MM.1S (cell line): ENCODE measurements around the gene GOLGA2.

Experiments used
- DNase-seq: peaks from one replicate; pipeline ENCODE4 v3.0.0-alpha.2; 2015
- H2AFZ ChIP-seq: fragments of 300-600 bp; sonication (generic); 2 replicates; pipeline ENCODE4 v1.6.0; 2016; ENCODE audit warnings: antibody characterized with exemption, low read length
- H3F3A ChIP-seq: fragments of 300-600 bp; sonication (generic); 2 replicates; pipeline ENCODE4 v1.6.1; 2016; ENCODE audit warnings: mild to moderate bottlenecking, antibody characterized with exemption, low read length, moderate library complexity, mixed read lengths; ENCODE audit not compliant: insufficient read depth
- H3K27ac ChIP-seq: fragments of 300-600 bp; sonication (generic); 2 replicates; pipeline ENCODE4 v1.5.1; 2016; ENCODE audit warnings: mild to moderate bottlenecking, low read length
- H3K27me3 ChIP-seq: fragments of 300-600 bp; sonication (generic); replicated peaks from 2 replicates; pipeline ENCODE4 v1.6.0; 2016; ENCODE audit warnings: low read length; ENCODE audit not compliant: insufficient read depth
- H3K36me3 ChIP-seq: fragments of 300-600 bp; sonication (generic); replicated peaks from 2 replicates; pipeline ENCODE4 v1.6.1; 2016; ENCODE audit warnings: mild to moderate bottlenecking, low read length, mixed read lengths; ENCODE audit not compliant: insufficient read depth
- H3K4me1 ChIP-seq: fragments of 300-600 bp; sonication (generic); 2 replicates; pipeline ENCODE4 v1.6.1; 2016; ENCODE audit warnings: low read length, mixed read lengths
- H3K4me2 ChIP-seq: fragments of 300-600 bp; sonication (generic); 2 replicates; pipeline ENCODE4 v1.6.0; 2016; ENCODE audit warnings: low read depth, low read length
- H3K4me3 ChIP-seq: fragments of 300-600 bp; sonication (generic); 2 replicates; pipeline ENCODE4 v1.5.1; 2016; ENCODE audit warnings: low read length, mixed read lengths
- H3K79me2 ChIP-seq: fragments of 300-600 bp; sonication (generic); 2 replicates; pipeline ENCODE4 v1.6.1; 2016; ENCODE audit warnings: mixed run types, low read length, mixed read lengths
- H3K9ac ChIP-seq: fragments of 300-600 bp; sonication (generic); 2 replicates; pipeline ENCODE4 v1.6.1; 2016; ENCODE audit warnings: low read length, mixed read lengths
- H3K9me2 ChIP-seq: fragments of 300-600 bp; sonication (generic); replicated peaks from 2 replicates; pipeline ENCODE4 v1.6.1; 2016; ENCODE audit warnings: mild to moderate bottlenecking, low read length, mixed read lengths; ENCODE audit not compliant: insufficient read depth
- H3K9me3 ChIP-seq: fragments of 300-600 bp; sonication (generic); replicated peaks from 2 replicates; pipeline ENCODE4 v1.6.1; 2016; ENCODE audit warnings: mild to moderate bottlenecking, low read length, mixed read lengths; ENCODE audit not compliant: insufficient read depth
- H4K20me1 ChIP-seq: fragments of 300-600 bp; sonication (generic); 2 replicates; pipeline ENCODE4 v1.6.1; 2016; ENCODE audit warnings: mild to moderate bottlenecking, low read length, moderate library complexity, mixed read lengths; ENCODE audit not compliant: insufficient read depth
- EZH2 ChIP-seq: fragments of 300-600 bp; sonication (generic); optimal IDR thresholded peaks from 2 replicates; pipeline ENCODE3; 2017; ENCODE audit warnings: low read depth, mild to moderate bottlenecking, antibody characterized with exemption, low read length, mixed read lengths
- EZH2phosphoT487 ChIP-seq: fragments of 300-600 bp; sonication (generic); IDR thresholded peaks from 2 replicates; pipeline ENCODE4 v1.6.1; 2018; ENCODE audit warnings: antibody characterized with exemption, low read length
- TF ChIP-seq, protein P1 (sequence below): fragments of 300-600 bp; sonication (generic); IDR thresholded peaks from 2 replicates; pipeline ENCODE4 v1.5.1; 2016; ENCODE audit warnings: antibody characterized with exemption, low read length, mixed read lengths

GOLGA2 gene

DNA sequence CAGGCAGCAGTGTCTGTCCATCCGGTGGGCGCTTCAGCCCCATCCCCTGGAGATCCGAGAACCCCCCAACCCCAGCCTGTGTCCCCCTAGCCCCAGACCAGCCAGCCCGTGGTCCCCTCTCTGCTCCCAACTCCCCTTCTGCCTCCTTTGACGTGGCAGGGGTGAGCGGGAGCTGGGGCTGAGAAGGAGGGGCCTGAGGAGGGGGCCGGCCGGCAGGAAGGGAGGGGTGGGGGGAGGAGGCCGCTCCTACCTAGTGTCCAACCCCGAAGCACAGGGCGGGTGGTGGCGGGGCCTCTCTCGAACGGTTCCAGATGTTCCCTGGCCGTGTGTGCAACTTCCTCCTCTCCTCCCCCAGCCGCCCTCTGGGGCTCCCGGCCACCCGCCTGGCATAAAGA, 31.0 kb downstream of the GOLGA2 start:
- Histone ChIP-seq H3K9me2 (no peaks in the 10 kb centered on the region), H3K36me3 (no peaks in the 10 kb centered on the region), H3K4me2 (no peak overlapping the region), H3K4me1 (no peaks in the 10 kb centered on the region), H3K4me3 (no peak overlapping the region), H4K20me1 (no peaks in the 10 kb centered on the region), H3K9ac (no peak overlapping the region), H3K9me3 (no peaks in the 10 kb centered on the region), H3F3A (0 out of 2 replicates have a peak, but pooled peaks cover 3% of the 10 kb centered on the region), H3K79me2 (no peaks in the 10 kb centered on the region), H3K27me3 (peaks cover 54% of the 10 kb centered on the region), H3K27ac (no peak overlapping the region), H2AFZ (no peak overlapping the region)
- no peak for DNase-seq
- TF ChIP-seq, protein P1, sequence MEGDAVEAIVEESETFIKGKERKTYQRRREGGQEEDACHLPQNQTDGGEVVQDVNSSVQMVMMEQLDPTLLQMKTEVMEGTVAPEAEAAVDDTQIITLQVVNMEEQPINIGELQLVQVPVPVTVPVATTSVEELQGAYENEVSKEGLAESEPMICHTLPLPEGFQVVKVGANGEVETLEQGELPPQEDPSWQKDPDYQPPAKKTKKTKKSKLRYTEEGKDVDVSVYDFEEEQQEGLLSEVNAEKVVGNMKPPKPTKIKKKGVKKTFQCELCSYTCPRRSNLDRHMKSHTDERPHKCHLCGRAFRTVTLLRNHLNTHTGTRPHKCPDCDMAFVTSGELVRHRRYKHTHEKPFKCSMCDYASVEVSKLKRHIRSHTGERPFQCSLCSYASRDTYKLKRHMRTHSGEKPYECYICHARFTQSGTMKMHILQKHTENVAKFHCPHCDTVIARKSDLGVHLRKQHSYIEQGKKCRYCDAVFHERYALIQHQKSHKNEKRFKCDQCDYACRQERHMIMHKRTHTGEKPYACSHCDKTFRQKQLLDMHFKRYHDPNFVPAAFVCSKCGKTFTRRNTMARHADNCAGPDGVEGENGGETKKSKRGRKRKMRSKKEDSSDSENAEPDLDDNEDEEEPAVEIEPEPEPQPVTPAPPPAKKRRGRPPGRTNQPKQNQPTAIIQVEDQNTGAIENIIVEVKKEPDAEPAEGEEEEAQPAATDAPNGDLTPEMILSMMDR = no peak
- TF ChIP-seq EZH2phosphoT487 (no peak), EZH2 (no peak)

DNA sequence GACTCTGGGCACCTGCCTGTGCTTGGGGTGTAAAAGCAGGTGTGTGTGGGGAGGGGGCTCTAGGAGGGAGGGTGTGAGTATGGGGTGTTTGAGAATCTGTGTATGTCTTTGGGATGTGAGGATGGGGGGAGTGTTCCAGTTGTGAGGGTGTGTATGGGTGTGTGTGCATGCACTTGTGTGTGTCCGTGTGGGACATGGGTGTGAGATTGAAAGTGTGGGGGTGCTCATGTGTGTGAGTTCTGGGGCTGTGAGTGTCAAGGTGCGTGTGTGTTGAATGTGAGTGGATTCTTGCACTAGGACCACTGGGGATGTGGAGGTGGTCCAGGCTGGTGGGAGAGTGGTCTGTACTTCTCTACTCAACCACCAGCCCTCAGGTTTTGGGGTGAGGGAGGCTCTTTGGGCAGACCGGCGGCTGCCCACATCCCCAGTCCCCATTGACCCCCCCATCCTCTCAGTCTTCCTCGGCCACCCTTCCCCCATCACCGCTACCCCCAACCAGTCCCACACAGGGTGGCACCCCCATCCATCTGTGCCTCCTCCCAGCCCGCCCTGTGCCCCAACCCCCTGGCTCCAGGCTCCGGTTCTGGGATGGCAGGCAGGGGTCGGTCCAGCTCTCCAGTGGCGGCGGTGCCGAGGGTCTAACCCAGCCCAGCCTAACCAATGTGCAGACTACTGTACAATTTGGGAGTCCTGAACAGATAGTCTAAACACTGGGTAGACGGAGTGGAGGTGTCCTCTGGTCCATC, 31.5 kb downstream of the GOLGA2 start:
- H3K9me3 ChIP-seq = no peaks in the 10 kb centered on the region
- H4K20me1 ChIP-seq = no peaks in the 10 kb centered on the region
- peaks cover 54% of the 10 kb centered on the region for H3K27me3 ChIP-seq
- H3K79me2 ChIP-seq = no peaks in the 10 kb centered on the region
- no peak for DNase-seq
- TF ChIP-seq EZH2 (no peak), EZH2phosphoT487 (no peak)
- TF ChIP-seq, protein P1 = no peak
- H3K4me2 ChIP-seq = no peak overlapping the region
- no peaks in the 10 kb centered on the region for H3K4me1 ChIP-seq
- H3K9me2 ChIP-seq = no peaks in the 10 kb centered on the region
- H3K4me3 ChIP-seq = no peak overlapping the region
- H2AFZ ChIP-seq = no peak overlapping the region
- H3K9ac ChIP-seq = no peak overlapping the region
- H3K36me3 ChIP-seq = no peaks in the 10 kb centered on the region
- H3K27ac ChIP-seq = no peak overlapping the region
- no peaks in the 10 kb centered on the region for H3F3A ChIP-seq

DNA sequence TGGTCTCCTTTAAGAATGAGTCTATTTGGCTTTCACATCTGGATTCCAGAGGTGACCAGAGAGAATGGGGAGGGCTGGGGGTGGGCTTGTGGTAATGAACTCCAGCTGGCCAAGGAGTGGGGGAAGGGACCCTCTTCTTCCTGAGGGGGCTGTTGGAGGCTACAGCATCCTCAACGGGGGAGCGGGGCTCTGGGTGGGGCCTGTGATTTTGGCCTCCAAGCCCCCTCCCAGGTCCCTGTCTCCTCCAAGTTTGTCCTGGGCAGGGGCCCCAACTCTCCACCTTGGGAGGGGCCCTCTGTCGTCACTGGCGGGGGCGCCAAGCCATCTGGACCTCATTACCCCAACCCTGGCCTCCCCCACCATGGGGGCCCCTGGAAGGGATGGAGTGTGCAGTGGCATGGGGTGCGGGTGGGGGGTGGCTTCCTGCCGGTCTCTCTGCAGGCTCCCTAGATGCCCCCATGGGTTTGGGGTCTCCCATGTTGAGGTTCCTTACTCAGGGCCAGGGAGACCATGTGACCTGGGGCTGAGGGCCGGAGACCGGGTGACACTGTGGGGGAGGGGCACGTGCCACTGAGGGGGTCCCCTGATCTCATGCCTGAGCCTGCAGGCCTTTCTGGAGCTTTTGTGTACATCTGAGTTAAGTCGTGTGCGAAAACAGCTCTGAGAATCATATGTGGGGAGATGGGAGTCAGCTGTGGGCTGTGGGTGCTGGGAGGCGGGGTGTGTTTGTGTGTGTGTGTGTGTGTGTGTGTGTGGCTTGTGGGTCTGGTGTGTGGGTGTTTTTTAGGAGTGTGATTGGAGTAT, 32.4 kb downstream of the GOLGA2 start:
- no peaks in the 10 kb centered on the region for H3K9me2 ChIP-seq
- H3K36me3 ChIP-seq = no peaks in the 10 kb centered on the region
- no peak overlapping the region for H3K4me2 ChIP-seq
- H2AFZ ChIP-seq = no peak overlapping the region
- H3K4me1 ChIP-seq = no peaks in the 10 kb centered on the region
- no peak overlapping the region for H3K4me3 ChIP-seq
- H3K9me3 ChIP-seq = no peaks in the 10 kb centered on the region
- H3K27ac ChIP-seq = no peak overlapping the region
- H3K27me3 ChIP-seq = peaks cover 54% of the 10 kb centered on the region
- DNase-seq = no peak
- H3K79me2 ChIP-seq = no peaks in the 10 kb centered on the region
- H3F3A ChIP-seq = no peaks in the 10 kb centered on the region
- H4K20me1 ChIP-seq = no peaks in the 10 kb centered on the region
- no peak overlapping the region for H3K9ac ChIP-seq
- TF ChIP-seq EZH2 (no peak), EZH2phosphoT487 (no peak)
- TF ChIP-seq, protein P1 = no peak
